Endodermal cell (in vitro differentiated cells): ENCODE measurements around the gene RDH14. TPM values are rescaled to one million over a fixed set of nuclear protein-coding genes. Genes with fewer than 3 reads are reported as not detected.

Source experiments
- DNase-seq: peaks from one replicate; pipeline ENCODE4 v3.0.0-alpha.2; 2017
- H3K27ac ChIP-seq: 2 replicates; pipeline ENCODE4 v1.5.1; 2013; ENCODE audit warnings: mild to moderate bottlenecking, low read depth, low read length, moderate library complexity
- H3K27me3 ChIP-seq: 2 replicates; pipeline ENCODE4 v1.6.1; 2013; ENCODE audit warnings: mild to moderate bottlenecking, low read length, moderate library complexity; ENCODE audit not compliant: insufficient read depth, control insufficient read depth, poor library complexity, severe bottlenecking
- H3K36me3 ChIP-seq: 2 replicates; pipeline ENCODE4 v1.7.0; 2013; ENCODE audit warnings: mild to moderate bottlenecking, low read length, moderate library complexity; ENCODE audit not compliant: control insufficient read depth, insufficient read depth
- H3K4me1 ChIP-seq: one replicate; pipeline ENCODE4 v1.7.0; 2013; ENCODE audit warnings: low read length; ENCODE audit not compliant: control insufficient read depth, insufficient read depth
- H3K4me3 ChIP-seq: 2 replicates; pipeline ENCODE4 v1.5.1; 2013; ENCODE audit warnings: mild to moderate bottlenecking, low read length, moderate library complexity
- H3K9ac ChIP-seq: 2 replicates; pipeline ENCODE4 v1.6.1; 2013; ENCODE audit warnings: mild to moderate bottlenecking, low read length, moderate library complexity; ENCODE audit not compliant: poor library complexity, severe bottlenecking; ENCODE audit errors: extremely low read depth
- H3K9me3 ChIP-seq: 2 replicates; pipeline ENCODE4 v1.6.1; 2013; ENCODE audit warnings: mild to moderate bottlenecking, low read length, moderate library complexity; ENCODE audit not compliant: control insufficient read depth
- H3K27ac Mint-ChIP-seq: 2 replicates; pipeline ENCODE4 v1.8.0; 2020; ENCODE audit warnings: mixed read lengths
- H3K27me3 Mint-ChIP-seq: 2 replicates; pipeline ENCODE4 v1.8.0; 2021; ENCODE audit warnings: mild to moderate bottlenecking, mixed read lengths; ENCODE audit not compliant: insufficient read depth
- H3K36me3 Mint-ChIP-seq: 2 replicates; pipeline ENCODE4 v1.8.0; 2020; ENCODE audit warnings: low read depth, mixed read lengths
- H3K4me1 Mint-ChIP-seq: 2 replicates; pipeline ENCODE4 v1.8.0; 2020; ENCODE audit warnings: mixed read lengths
- H3K4me3 Mint-ChIP-seq: 2 replicates; pipeline ENCODE4 v1.8.0; 2020; ENCODE audit warnings: mild to moderate bottlenecking, moderate library complexity, mixed read lengths
- H3K9me3 Mint-ChIP-seq: 2 replicates; pipeline ENCODE4 v1.8.0; 2020; ENCODE audit warnings: mild to moderate bottlenecking, mixed read lengths
- WGBS, 2 experiments: methylation state at CpG; one replicate each; pipeline versions ENCODE4 v1.1.5 to v1.1.7; 2013; ENCODE audit warnings: missing lambda C conversion rate in 2 of 2, mixed read lengths in 1 of 2; ENCODE audit not compliant: insufficient coverage in 1 of 2, insufficient read length in 1 of 2; 5-methylcytosine and 5-hydroxymethylcytosine counted together
- total RNA-seq, 2 donors: library from RNA; stranded (reverse); fragmentation: NEBNext Ultra II Directional in 1 of 2; extraction: Animal tissue kit (Norgen Biotek cat#: 25700) in 1 of 2; gene quantifications; 2 replicates in 1 of 2; 3 replicates in 1 of 2; pipeline ENCODE4 v1.2.1, GENCODE V29; 2021
- TF ChIP-seq, protein P1 (sequence below): fragments of 200-600 bp; sonication (generic); conservative IDR thresholded peaks from 2 replicates; pipeline ENCODE4 v1.5.0; 2021; ENCODE audit warnings: antibody characterized with exemption, mild to moderate bottlenecking

The RDH14 gene
- total RNA-seq, 2 donors from 2014 or later = 22.6 to 23.0 TPM

DNA sequence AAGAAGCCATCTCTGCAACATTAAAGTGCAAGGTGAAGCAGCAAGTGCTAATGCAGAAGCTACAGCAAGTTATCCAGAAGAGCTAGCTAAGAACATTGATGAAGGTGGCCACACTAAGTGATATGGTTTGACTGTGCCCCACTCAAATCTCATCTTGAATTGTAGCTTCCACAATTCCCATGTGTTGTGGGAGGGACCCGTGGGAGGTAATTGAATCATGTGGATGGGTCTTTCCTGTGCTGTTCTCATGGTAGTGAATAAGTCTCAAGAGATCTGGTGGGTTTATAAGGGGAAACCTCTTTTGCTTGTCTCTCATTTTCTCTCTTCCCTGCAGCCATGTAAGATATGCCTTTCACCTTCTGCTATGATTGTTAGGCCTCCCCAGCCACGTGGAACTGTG is 11.4 kb downstream of the RDH14 start:
- H3K4me3 Mint-ChIP-seq = no peak overlapping the region
- H3K36me3 ChIP-seq = peaks cover under 1% of the 10 kb centered on the region
- H3K9me3 ChIP-seq = no peaks in the 10 kb centered on the region
- no peak overlapping the region for H3K4me3 ChIP-seq
- no peak overlapping the region for H3K27ac ChIP-seq
- H3K27ac Mint-ChIP-seq = no peak overlapping the region
- whole genome bisulfite sequencing, 2 experiments = 86 to 94% methylated on average over 2 of the region's 2 CpGs
- H3K27me3 Mint-ChIP-seq = no peaks in the 10 kb centered on the region
- H3K27me3 ChIP-seq = peaks cover 19% of the 10 kb centered on the region
- H3K9me3 Mint-ChIP-seq = no peaks in the 10 kb centered on the region
- peaks cover 3% of the 10 kb centered on the region for H3K36me3 Mint-ChIP-seq
- H3K9ac ChIP-seq = no peak overlapping the region
- H3K4me1 ChIP-seq = peaks cover 11% of the 10 kb centered on the region
- DNase-seq = no peak
- H3K4me1 Mint-ChIP-seq = peaks cover 19% of the 10 kb centered on the region
- TF ChIP-seq, protein P1, sequence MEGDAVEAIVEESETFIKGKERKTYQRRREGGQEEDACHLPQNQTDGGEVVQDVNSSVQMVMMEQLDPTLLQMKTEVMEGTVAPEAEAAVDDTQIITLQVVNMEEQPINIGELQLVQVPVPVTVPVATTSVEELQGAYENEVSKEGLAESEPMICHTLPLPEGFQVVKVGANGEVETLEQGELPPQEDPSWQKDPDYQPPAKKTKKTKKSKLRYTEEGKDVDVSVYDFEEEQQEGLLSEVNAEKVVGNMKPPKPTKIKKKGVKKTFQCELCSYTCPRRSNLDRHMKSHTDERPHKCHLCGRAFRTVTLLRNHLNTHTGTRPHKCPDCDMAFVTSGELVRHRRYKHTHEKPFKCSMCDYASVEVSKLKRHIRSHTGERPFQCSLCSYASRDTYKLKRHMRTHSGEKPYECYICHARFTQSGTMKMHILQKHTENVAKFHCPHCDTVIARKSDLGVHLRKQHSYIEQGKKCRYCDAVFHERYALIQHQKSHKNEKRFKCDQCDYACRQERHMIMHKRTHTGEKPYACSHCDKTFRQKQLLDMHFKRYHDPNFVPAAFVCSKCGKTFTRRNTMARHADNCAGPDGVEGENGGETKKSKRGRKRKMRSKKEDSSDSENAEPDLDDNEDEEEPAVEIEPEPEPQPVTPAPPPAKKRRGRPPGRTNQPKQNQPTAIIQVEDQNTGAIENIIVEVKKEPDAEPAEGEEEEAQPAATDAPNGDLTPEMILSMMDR = no peak

DNA sequence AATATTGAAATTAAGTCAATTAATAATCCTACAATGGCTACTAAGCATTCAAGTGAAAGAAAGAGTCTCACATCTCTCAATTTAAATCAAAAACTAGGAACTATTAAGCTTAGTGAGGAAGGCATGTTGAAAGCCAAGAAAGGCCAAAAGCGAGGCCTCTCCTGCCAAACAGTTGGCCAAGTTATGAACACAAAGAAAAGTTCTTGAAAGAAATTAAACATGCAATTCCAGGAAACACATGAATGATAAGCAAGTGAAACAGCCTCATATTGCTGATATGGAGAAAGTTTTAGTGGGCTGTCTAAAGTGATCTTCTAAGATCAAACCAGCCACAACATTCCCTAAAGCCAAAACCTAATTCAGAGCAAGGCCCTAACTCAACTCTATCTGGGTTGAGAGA is 11.8 kb downstream of the RDH14 start:
- H3K9me3 Mint-ChIP-seq = no peaks in the 10 kb centered on the region
- Histone ChIP-seq H3K27me3 (peaks cover 23% of the 10 kb centered on the region), H3K27ac (no peak overlapping the region), H3K36me3 (no peaks in the 10 kb centered on the region), H3K9ac (no peak overlapping the region), H3K4me3 (no peak overlapping the region), H3K4me1 (peaks cover 11% of the 10 kb centered on the region), H3K9me3 (no peaks in the 10 kb centered on the region)
- H3K4me3 Mint-ChIP-seq = no peak overlapping the region
- DNase-seq = no peak
- peaks cover 19% of the 10 kb centered on the region for H3K4me1 Mint-ChIP-seq
- H3K36me3 Mint-ChIP-seq = peaks cover 1% of the 10 kb centered on the region
- no peaks in the 10 kb centered on the region for H3K27me3 Mint-ChIP-seq
- WGBS, 2 experiments = 95 to 100% methylated on average over 1 of the region's 1 CpG
- TF ChIP-seq, protein P1 = no peak
- no peak overlapping the region for H3K27ac Mint-ChIP-seq

DNA sequence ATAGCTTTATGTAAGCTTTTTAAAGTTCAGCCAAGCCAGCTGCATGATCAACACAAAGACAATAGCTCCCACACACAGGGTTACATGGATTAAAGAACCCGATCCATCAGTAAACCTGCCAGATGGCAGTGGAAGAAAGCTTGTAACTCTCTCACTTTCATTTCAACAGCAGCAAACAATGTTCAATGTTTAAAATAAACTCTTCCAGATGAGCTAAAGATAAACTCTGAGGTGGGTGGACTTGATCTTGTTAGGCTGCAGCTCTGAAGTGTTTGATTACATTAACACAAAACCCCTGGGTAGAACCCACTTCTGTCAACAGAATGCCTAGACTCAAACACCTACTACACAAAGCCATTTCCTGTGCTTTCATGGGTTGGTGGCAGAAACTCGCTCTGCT is 13.9 kb downstream of the RDH14 start:
- Histone ChIP-seq H3K36me3 (no peaks in the 10 kb centered on the region), H3K9ac (no peak overlapping the region), H3K4me1 (peaks cover 15% of the 10 kb centered on the region), H3K27ac (no peak overlapping the region), H3K9me3 (no peaks in the 10 kb centered on the region), H3K27me3 (peaks cover 31% of the 10 kb centered on the region), H3K4me3 (no peak overlapping the region)
- no peak overlapping the region for H3K4me3 Mint-ChIP-seq
- no peak overlapping the region for H3K27ac Mint-ChIP-seq
- no peak for DNase-seq
- H3K27me3 Mint-ChIP-seq = no peaks in the 10 kb centered on the region
- TF ChIP-seq, protein P1 = no peak
- WGBS, 2 experiments = 50% methylated on average over 2 of the region's 2 CpGs; no CpG with 5 or more reads in 1 of the 2 experiments
- no peaks in the 10 kb centered on the region for H3K36me3 Mint-ChIP-seq
- H3K4me1 Mint-ChIP-seq = peaks cover 19% of the 10 kb centered on the region
- no peaks in the 10 kb centered on the region for H3K9me3 Mint-ChIP-seq
